DMS114 treated with DMSO at 0.1 percent for 48 hours (cell line): ENCODE data around the gene TDRD6.

Experiments
- DNase-seq: peaks from one replicate; lab custom pipeline; 2025; ENCODE audit not compliant: unreplicated experiment; lab: John Stamatoyannopoulos, UW

The TDRD6 gene

GRCh38 chr6:46676604-46677313, 10.9 kb upstream of the TDRD6 start:
- DNase-seq, result no peak

GRCh38 chr6:46677314-46677654, 10.4 kb upstream of the TDRD6 start:
- no peak for DNase-seq

- no peak for DNase-seq
Measured at GRCh38 chr6:46684771-46685170, 2.9 kb upstream of the TDRD6 start.

- DNase-seq, result no peak
Measured at GRCh38 chr6:46688117-46688965, 656 bp downstream of the TDRD6 start.

GRCh38 chr6:46688966-46689335, 1.3 kb downstream of the TDRD6 start:
- no peak for DNase-seq

GRCh38 chr6:46689657-46690056, 2.0 kb downstream of the TDRD6 start:
- DNase-seq, result no peak

GRCh38 chr6:46690141-46690755, 2.6 kb downstream of the TDRD6 start:
- DNase-seq, result no peak

- DNase-seq, result no peak
Measured at GRCh38 chr6:46690911-46691451, 3.3 kb downstream of the TDRD6 start.

- no peak for DNase-seq
Measured at GRCh38 chr6:46699970-46700369, 12.3 kb downstream of the TDRD6 start.

- DNase-seq, result peak; percentile 23
Measured at GRCh38 chr6:46704562-46704961, 16.9 kb downstream of the TDRD6 start.

GRCh38 chr6:46706464-46706863, 18.8 kb downstream of the TDRD6 start:
- DNase-seq, result no peak

- DNase-seq, result no peak
Measured at GRCh38 chr6:46711491-46711890, 23.8 kb downstream of the TDRD6 start.

GRCh38 chr6:46715141-46715540, 27.5 kb downstream of the TDRD6 start:
- DNase-seq, result no peak

GRCh38 chr6:46719099-46719498, 31.4 kb downstream of the TDRD6 start:
- DNase-seq, result no peak

- no peak for DNase-seq
Measured at GRCh38 chr6:46720401-46720800, 32.7 kb downstream of the TDRD6 start.

- DNase-seq, result no peak
Measured at GRCh38 chr6:46729787-46730326, 42.2 kb downstream of the TDRD6 start.

- DNase-seq, result no peak
Measured at GRCh38 chr6:46730921-46731461, 43.3 kb downstream of the TDRD6 start.

GRCh38 chr6:46733341-46733801, 45.7 kb downstream of the TDRD6 start:
- no peak for DNase-seq

GRCh38 chr6:46734867-46735719, 47.4 kb downstream of the TDRD6 start, which contains the start of gene PLA2G7:
TSS of gene PLA2G7 (minus strand) at chr6:46735375. CDS start at chr6:46722891, 12,484 bp downstream.
- DNase-seq, result peak; percentile 10

GRCh38 chr6:46735720-46736031, 48.0 kb downstream of the TDRD6 start:
- DNase-seq, result no peak
